GM18498 (cell line): Measurements from ENCODE around the gene ARHGEF3.

Experiments
- ATAC-seq: cut with Tn5 transposase; IDR thresholded peaks from one replicate; pipeline ENCODE4 v1.9.1; 2021; ENCODE audit warnings: mild to moderate bottlenecking, moderate library complexity; ENCODE audit not compliant: unreplicated experiment

ARHGEF3 gene

DNA sequence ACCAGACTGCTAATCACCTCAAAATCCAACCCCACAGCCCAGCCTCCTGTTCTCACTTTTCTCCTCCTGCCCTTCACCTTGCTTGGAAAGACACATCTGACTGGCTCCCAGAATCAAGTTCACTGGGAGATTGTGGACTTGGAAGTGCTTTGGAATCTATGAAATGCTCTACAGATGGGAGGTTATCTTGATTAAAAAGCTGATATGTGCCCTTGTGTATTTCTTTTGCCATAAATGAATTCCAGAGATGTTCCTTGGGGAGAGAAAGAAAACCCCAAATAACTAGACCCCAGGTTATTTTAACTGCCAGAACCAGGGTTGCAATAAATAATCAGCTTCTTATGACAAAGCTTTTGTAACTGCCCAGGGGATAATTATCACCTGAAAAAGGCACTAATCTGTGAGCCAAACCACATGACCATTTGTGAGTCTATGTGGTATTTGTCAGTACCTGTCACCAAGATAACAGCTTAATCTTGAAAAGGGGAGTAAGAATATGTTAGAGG is 21.7 kb upstream of the ARHGEF3 start:
- no peak for ATAC-seq

DNA sequence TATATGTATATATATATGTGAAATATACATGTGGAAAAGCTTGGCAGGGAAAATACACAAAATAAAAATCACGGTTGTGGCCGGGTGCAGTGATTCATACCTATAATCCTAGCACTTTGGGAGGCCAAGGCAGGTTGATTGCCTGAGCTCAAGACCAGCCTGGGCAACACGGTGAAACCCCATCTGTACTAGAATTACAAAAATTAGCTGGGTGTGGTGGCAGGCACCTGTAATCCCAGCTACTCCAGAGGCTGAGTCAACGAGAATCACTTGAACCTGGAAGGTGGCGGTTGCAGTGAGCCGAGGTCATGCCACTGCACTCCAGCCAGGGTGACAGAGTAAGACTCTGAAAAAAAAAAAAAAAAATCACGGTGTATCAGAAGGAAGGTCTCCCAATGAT is 20.8 kb upstream of the ARHGEF3 start:
- ATAC-seq = no peak

DNA sequence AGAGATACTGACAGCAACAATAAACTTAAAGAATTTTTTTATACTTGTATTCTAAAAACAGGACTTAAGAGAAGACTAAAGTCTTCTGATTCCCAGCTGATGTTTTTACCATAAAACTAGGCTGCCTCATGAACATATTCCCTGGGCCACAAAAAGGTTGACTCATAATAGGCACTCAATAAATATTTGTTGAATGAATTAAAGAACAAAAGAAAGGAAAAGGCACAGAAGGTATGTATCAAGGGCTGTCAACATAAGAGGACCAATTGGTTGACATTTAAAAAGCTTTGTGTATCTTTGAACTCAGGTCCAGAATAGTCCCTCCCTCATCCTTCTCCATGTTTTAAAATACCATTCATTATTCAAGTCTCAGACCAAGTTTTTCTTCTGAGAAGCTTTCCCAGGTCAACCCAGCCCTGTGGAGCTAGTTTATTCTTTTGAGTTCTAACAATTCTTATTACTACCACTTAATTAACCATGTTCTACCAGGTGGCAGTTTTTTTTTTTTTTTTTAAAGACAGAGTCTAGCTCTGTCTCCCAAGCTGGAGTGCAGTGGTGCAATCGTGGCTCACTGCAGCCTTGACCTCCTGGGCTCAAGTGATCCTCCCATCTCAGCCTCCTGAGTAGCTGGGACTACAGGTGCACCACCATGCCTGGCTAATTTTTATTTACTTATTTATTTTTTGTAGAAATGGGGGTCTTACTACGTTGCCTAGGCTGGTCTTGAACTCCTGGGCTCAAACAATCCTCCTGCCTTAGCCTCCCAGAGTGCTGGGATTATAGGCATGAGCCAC is 17.5 kb upstream of the ARHGEF3 start:
- no peak for ATAC-seq

DNA sequence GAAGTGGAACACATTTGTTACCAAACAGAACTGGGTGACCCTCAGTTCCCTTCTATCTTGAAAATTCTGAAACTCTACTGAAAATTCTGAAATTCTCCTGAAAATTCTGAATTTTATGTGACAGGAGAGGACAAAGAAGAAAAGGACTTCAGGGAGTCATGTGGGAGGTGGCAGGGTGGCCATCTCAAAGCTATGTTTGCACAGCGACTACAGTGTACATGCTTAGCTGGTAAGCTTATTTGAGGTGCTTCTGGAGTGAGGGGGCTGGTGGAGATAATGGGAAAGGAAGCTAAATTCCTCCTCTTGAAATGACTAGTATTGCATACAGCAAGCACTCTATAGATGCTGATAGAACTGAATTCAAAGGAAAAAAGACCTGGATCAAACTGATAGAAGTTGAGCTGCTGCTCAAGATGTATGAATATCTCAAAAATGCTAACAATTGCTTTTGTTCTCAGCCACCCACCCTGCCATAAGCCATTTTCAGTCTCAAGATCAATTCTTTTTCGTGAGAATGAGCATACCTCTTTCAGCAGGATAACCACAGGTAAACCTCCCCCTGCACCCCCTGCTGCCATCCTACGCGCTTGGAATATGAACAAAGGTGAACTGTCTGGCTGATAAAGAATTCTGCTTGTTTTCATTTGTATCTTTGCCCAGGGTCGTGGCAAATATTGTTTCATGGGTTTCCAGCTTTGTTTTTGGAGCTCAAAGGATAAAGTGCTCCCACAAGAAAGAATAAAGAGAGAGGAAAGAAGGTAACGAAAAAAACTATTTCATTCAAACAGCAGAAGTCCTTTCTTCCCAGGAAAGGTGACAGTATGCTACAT is 16.6 kb upstream of the ARHGEF3 start:
- no peak for ATAC-seq

- ATAC-seq = no peak
Observed at GRCh38 chr3:56817646-56818045, 15.9 kb upstream of the ARHGEF3 start.

GRCh38 chr3:56816061-56816460 is 14.3 kb upstream of the ARHGEF3 start:
- ATAC-seq = no peak

DNA sequence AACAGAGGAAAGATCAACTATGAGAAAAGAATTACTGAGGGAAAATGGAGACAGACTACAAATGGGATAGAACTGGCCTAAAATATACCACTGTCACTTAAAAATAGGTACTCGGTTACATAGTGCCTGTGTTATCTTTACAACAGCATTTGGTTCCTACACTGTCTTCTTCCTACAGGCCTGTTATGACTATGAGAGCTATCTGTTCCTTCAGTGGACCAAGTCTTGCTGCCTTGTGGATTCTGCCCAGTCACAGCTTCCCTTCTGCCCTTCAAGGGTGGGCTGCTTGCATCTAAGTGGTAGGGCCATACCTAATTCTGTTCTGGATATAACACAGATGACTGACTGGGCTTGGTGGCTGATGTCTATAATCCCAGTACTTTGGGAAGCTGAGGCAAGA is 13.8 kb upstream of the ARHGEF3 start:
- ATAC-seq = no peak

DNA sequence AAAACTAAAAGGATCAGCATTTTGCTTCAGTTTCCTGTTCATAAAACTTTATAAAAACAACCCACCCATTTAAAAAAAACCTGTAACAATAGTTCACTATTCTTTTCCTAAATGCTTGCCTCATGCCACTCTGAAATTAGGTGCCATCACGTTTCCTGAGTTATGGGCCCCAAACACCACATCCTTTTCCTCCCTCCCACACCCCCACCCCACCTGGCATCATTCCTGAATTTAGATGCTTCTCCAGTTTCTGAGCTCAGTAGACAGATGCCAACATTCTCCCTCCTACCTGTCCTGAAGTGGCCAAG is 11.9 kb upstream of the ARHGEF3 start:
- no peak for ATAC-seq

DNA sequence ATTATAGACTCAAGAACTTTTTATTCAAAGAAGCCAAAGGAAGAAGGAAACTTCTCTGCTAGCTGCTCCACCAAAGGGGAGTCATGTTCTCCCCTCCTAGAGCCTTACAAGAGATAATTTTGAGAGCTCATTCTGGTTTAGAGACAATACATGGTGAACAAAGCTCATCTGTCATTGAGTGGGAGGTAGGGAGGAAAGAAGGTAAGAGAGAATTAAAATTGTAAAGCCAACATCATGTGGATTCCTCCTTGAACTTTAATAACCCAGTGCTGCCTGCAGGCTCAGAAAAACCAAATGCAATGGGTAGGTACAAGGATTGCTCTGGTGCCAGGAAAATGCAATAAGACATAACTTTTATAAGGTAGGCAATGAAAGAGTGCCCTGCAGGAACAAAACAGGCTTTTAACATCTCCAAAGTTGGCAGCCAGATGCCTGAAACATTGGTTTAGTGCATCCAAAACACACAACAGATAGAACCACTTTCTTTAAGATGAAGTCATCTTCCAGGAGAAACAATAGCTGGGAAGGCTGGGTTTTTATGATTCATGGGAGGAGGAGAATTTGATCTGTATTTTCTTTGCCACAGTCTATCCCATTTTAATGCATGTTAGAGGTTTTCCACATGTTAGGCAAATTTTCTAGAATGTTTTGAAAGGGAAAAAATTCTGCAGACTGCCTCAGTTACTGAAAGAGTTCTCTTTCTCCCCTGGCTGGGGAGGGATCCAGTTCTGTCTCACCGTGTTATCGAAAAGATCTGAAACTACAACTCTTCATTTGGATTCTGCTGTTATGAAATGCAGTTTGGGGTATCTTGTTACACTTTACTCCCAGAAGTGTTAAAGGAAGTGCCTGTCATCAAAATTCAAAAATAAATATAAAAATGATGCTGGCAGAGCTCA is 11.3 kb upstream of the ARHGEF3 start:
- no peak for ATAC-seq

DNA sequence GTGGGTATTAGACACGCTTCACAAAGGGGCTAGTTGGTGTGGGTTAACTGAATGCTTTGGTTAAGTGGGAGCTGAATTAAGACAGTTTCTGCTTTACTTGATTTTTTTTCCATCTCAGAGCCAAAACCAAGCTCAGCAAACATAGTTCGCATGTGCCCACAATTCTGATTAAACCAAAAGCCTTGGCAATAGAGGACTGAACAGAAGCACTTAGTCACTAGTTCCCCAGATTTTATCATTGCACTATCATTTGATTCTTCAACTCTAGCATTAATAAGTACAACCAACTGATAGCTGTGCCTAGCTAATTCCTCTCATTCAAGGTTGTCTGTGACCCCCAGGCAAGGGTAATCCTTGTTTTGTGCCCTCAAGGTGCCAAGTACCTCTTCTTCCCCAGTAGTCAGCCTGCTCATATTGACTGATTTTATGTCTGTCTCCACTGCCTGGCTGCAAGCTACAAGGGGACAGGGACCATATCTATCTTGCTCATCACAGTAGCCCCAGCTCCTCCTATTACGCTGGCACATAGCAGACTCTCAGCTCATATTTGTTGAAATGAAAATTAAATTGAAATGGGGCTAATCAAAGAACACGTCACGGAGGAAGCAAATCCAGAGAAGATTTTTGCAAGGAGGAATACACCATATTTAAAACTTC is 9.9 kb upstream of the ARHGEF3 start:
- ATAC-seq = no peak

- no peak for ATAC-seq
Observed at GRCh38 chr3:56810577-56811545, 9.1 kb upstream of the ARHGEF3 start.

- no peak for ATAC-seq
Observed at GRCh38 chr3:56806407-56806806, 4.7 kb upstream of the ARHGEF3 start.

DNA sequence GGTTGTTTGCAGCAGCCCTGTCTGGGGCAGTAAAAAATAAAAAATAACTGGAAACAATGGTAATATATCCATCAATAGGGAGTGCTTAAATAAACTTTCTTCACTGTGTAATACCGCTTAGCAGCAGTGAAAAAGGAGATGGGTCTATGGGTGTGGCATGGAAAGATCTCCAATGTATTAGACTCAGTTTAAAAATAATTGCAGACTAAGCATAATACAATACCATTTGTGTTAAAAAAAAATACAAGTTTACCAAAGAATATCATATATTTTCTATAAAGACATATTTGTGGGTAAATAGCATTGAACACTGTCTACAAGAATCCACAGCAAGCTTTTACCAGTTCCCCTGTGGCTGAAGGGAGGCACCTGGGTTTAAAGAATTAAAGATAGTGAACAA is 1.0 kb upstream of the ARHGEF3 start:
- ATAC-seq = no peak

DNA sequence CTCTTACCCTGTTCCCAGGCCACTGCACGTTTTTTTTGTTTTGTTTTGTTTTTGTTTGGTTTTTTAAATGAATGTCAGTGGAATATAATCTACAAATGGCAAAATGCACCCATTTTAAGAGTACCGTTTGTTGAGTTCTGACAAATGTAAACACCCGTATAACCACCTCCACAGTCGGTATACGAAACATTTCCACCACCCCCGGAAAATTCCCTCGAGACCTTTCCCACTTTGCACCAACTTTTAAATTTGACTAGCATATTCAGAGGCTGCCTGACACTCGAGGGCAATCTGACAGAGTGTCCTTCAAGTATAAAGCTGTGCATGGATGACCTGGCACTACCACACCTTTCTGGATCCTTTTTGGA is 613 bp upstream of the ARHGEF3 start:
- no peak for ATAC-seq

- ATAC-seq = peak; percentile 18
Observed at GRCh38 chr3:56800832-56801661, 702 bp downstream of the ARHGEF3 start.

GRCh38 chr3:56800130-56800831 is 1.5 kb downstream of the ARHGEF3 start:
- ATAC-seq = peak; percentile 33

DNA sequence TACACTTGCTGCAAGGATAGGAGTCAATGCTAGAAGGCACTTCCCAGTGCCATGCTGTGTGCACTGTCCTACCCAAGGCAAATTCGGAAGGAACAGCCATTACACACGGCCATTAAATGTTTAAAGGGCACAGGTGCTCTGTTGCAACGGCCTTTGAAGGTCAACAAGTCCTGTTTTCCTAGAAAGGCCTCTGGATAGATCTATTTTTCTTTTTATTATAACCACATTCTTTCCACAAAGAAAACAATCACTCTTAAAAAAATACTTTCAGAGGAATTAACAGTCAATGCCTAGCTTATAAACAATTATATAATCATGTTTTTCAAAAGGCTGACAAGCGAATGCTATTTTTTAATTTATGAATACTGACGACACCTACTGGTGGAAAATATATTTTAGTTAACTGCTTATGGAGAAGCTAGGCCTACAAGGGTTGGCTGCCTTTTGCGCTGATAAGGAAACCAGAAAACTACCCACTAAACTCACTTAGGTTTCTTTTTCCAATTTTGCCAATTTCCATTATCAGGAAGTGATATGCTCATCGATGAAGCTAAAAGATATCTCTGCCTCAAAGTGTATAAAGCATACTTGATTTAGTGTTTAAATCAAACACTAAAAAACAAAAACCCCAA is 2.4 kb downstream of the ARHGEF3 start:
- ATAC-seq = no peak

DNA sequence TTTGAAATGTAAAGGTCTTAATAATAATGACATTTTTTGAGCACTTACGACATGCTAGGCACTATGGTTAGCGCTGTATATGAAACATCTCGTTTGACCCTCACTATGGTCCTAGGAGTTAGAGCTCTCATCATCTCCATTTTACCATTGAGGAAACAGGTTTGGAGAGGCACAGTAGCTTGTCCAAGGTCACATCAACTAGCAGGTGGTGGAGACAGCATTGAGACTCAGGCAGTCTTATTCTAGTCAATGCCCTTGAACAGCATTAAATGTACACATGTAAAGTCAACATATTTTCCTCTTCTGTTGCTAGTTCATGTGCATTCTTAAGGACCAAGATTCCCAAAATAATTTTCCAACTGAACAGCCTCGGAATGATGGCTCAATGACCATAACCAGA is 4.8 kb downstream of the ARHGEF3 start:
- ATAC-seq = no peak
